GM21526 (cell line): ENCODE data around the gene SOD1.
A peak's percentile ranks its signal among the peaks of the same experiment; 100 is the strongest.
"Not testable (repeated sequence)": the region's sequence is repeated elsewhere in the genome, so short reads cannot be mapped to it uniquely, and the experiment has no call there.

Experiments
- ATAC-seq: cut with Tn5 transposase; IDR thresholded peaks from one replicate; pipeline ENCODE4 v1.9.1; 2021; ENCODE audit warnings: moderate library complexity; ENCODE audit not compliant: unreplicated experiment, low FRiP score

SOD1 gene

GRCh38 chr21:31659536-31660258 lies at the start of gene SOD1:
TSS of gene SOD1 (plus strand) at chr21:31659693. CDS start at chr21:31659770, 77 bp downstream.
- ATAC-seq, result peak; percentile 94

GRCh38 chr21:31611445-31611844 lies 48.0 kb upstream of the SOD1 start:
- no peak for ATAC-seq

- ATAC-seq, result no peak
These were observed 46.4 kb upstream of the SOD1 start for GRCh38 chr21:31612894-31613785.

- no peak for ATAC-seq
These were observed 44.8 kb upstream of the SOD1 start for GRCh38 chr21:31614705-31615104.

- no peak for ATAC-seq
These were observed 43.3 kb upstream of the SOD1 start for GRCh38 chr21:31616216-31616615.

GRCh38 chr21:31618696-31619430 lies 40.6 kb upstream of the SOD1 start:
- ATAC-seq, result no peak

- ATAC-seq, result no peak
These were observed 37.1 kb upstream of the SOD1 start for GRCh38 chr21:31622397-31622796.

- no peak for ATAC-seq
These were observed 35.8 kb upstream of the SOD1 start for GRCh38 chr21:31623664-31624063.

- ATAC-seq, result no peak
These were observed 35.3 kb upstream of the SOD1 start for GRCh38 chr21:31624181-31624580.

GRCh38 chr21:31624961-31625491 lies 34.5 kb upstream of the SOD1 start:
- no peak for ATAC-seq

GRCh38 chr21:31629972-31630711 lies 29.4 kb upstream of the SOD1 start:
- ATAC-seq, result no peak

GRCh38 chr21:31631881-31632280 lies 27.6 kb upstream of the SOD1 start:
- ATAC-seq, result not testable (repeated sequence)

- ATAC-seq, result no peak
These were observed 24.5 kb upstream of the SOD1 start for GRCh38 chr21:31634993-31635392.

- ATAC-seq, result no peak
These were observed 22.6 kb upstream of the SOD1 start for GRCh38 chr21:31636874-31637273.

- ATAC-seq, result no peak
These were observed 18.0 kb upstream of the SOD1 start for GRCh38 chr21:31641416-31641922.

GRCh38 chr21:31644643-31645042 lies 14.8 kb upstream of the SOD1 start:
- no peak for ATAC-seq

GRCh38 chr21:31647650-31648049 lies 11.8 kb upstream of the SOD1 start:
- peak; percentile 94 for ATAC-seq

- no peak for ATAC-seq
These were observed 8.6 kb upstream of the SOD1 start for GRCh38 chr21:31650930-31651329.

GRCh38 chr21:31651491-31651890 lies 8.0 kb upstream of the SOD1 start:
- not testable (repeated sequence) for ATAC-seq

GRCh38 chr21:31654340-31654739 lies 5.2 kb upstream of the SOD1 start:
- no peak for ATAC-seq
